ENCODE measurements around the gene SMYD3. TPM values are rescaled to one million over a fixed set of nuclear protein-coding genes. Genes with fewer than 3 reads are reported as not detected.

SMYD3 gene
- total RNA-seq, 4 donors from 2014 or later, result 12.0 to 15.0 (median 13.2) TPM

DNA sequence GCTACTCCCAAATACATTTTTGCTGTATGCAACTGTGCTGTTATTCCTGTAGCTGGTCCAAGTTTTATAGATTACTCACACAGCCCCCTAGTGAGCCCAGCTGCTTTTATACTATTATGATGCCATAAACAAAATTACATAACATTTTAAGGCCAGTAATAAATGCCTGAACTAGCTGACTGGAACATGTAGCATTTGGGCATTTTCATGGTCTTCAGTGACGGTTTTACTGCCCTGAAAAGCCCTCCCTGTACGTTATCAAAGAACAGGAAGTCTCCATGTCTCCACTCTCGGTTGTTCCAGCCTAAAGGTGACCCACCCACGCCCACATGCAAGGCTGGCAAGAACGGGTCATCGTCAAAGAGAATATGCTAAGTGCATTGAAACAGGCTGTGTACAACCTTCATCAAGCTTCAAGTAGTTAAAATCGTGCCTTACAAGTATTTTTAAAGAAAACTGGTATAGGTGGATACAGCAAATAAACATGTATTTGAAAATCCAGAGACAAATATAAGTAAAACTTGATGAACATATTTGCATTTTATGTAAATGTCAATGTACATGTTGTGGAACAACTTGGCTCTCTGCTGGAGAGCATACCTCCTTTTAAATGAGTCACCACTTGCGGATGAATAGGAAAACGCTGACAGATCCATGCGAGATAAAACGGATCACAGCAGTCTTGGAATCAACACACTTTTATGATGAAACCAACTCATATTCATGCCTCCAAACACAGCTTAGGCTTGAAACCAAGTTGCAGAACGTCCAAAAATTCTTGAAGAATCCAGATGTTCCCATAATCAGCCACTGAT, 520.5 kb downstream of the SMYD3 start:
- intact Hi-C loops (cut with DNase I), result no loop called here
- H3K27me3 ChIP-seq, result no peaks in the 10 kb centered on the region
- no peak for DNase-seq (ENCODE audit: extremely low spot score)
- H3K4me3 ChIP-seq, result no peak overlapping the region
- no peak for TF ChIP-seq CTCF (IDR thresholded peaks at IDR 0.05)
- H3K36me3 ChIP-seq, result no peaks in the 10 kb centered on the region
- 67% methylated on average over 12 of the region's 12 CpGs for WGBS
- H3K27ac ChIP-seq (replicated peaks in 1 of 4), result no peak overlapping the region
- H3K9me3 ChIP-seq, result no peaks in the 10 kb centered on the region
- no peaks in the 10 kb centered on the region for H3K4me1 ChIP-seq

GRCh38 chr1:245984390-245985155, 522.5 kb downstream of the SMYD3 start:
- intact Hi-C loops (cut with DNase I), result no loop called here
- TF ChIP-seq CTCF (IDR thresholded peaks at IDR 0.05) (no peak), EP300 (IDR thresholded peaks at IDR 0.05) (no peak), POLR2AphosphoS5 (IDR thresholded peaks at IDR 0.05) (no peak), POLR2A (IDR thresholded peaks at IDR 0.05; ENCODE audit: low read depth) (no peak)

DNA sequence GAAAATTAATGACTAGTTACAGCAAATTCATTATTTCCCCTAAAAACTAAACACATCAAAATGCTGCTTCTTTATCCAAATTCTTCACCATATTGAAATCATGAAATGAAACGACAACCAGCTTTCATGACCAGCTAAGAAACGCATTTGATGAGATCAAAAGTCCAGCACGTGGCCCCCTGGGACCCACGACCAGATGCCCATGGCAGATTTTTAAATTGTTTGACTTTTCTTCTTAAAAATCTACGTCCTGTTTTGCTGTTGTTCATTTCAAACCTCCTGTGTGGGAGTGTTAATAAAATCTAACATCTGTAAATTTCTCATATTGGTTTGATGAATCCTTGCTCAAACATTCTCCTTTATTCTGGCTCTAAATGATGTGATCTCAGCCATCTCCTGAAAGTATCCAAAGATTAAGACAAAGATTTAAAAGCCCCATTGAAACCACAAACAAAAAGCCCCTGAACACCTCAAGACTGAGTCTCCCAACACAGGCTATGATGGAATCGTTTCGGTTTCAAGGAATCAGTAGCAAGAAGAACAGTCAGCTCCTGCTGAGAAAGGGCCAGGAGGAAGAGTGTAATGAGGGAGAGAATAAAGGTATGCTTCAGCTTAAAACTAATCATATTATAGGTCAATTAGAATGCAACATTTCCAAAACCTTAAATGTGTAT, 523.6 kb downstream of the SMYD3 start:
- H3K27me3 ChIP-seq, result no peaks in the 10 kb centered on the region
- no peaks in the 10 kb centered on the region for H3K4me1 ChIP-seq
- no peak overlapping the region for H3K27ac ChIP-seq (replicated peaks in 1 of 4)
- TF ChIP-seq CTCF (IDR thresholded peaks at IDR 0.05) (no peak), POLR2AphosphoS5 (IDR thresholded peaks at IDR 0.05) (no peak), EP300 (IDR thresholded peaks at IDR 0.05) (no peak), POLR2A (IDR thresholded peaks at IDR 0.05; ENCODE audit: low read depth) (no peak)
- intact Hi-C loops (cut with DNase I), result no loop called here
- 81% methylated on average over 7 of the region's 7 CpGs for WGBS
- H3K4me3 ChIP-seq, result no peak overlapping the region
- DNase-seq (ENCODE audit: extremely low spot score), result no peak
- H3K36me3 ChIP-seq, result no peaks in the 10 kb centered on the region
- no peaks in the 10 kb centered on the region for H3K9me3 ChIP-seq

More at GRCh38 chr1:245984390-245985155, 522.5 kb downstream of the SMYD3 start:
- no peaks in the 10 kb centered on the region for H3K36me3 ChIP-seq
- no peak overlapping the region for H3K27ac ChIP-seq (replicated peaks in 1 of 4)
- no peak for DNase-seq (ENCODE audit: extremely low spot score)
- H3K4me3 ChIP-seq, result no peak overlapping the region
- H3K27me3 ChIP-seq, result no peaks in the 10 kb centered on the region
- no peaks in the 10 kb centered on the region for H3K4me1 ChIP-seq
- no peaks in the 10 kb centered on the region for H3K9me3 ChIP-seq
- 89% methylated on average over 7 of the region's 7 CpGs for WGBS

- intact Hi-C loops (cut with DNase I), result no loop called here
- 88% methylated on average over 9 of the region's 9 CpGs for WGBS
- H3K4me1 ChIP-seq, result no peaks in the 10 kb centered on the region
- no peaks in the 10 kb centered on the region for H3K9me3 ChIP-seq
- H3K36me3 ChIP-seq, result no peaks in the 10 kb centered on the region
- DNase-seq (ENCODE audit: extremely low spot score), result no peak
- H3K27me3 ChIP-seq, result no peaks in the 10 kb centered on the region
- H3K27ac ChIP-seq (replicated peaks in 1 of 4), result no peak overlapping the region
- no peak overlapping the region for H3K4me3 ChIP-seq
- no peak for TF ChIP-seq POLR2AphosphoS5 (IDR thresholded peaks at IDR 0.05)
- TF ChIP-seq CTCF (IDR thresholded peaks at IDR 0.05), result no peak
- TF ChIP-seq EP300 (IDR thresholded peaks at IDR 0.05), result no peak
- TF ChIP-seq POLR2A (IDR thresholded peaks at IDR 0.05; ENCODE audit: low read depth), result no peak
Measured at GRCh38 chr1:245979589-245979988, 527.5 kb downstream of the SMYD3 start.
